ENCODE measurements around the gene ATOH7.
A peak's percentile ranks its signal among the peaks of the same experiment; 100 is the strongest.
"Not testable (repeated sequence)": the region's sequence is repeated elsewhere in the genome, so short reads cannot be mapped to it uniquely, and the experiment has no call there.

Gene ATOH7

GRCh38 chr10:68231817-68232251, at the start of gene ATOH7:
ATOH7 (minus strand) TSS chr10:68232113; CDS start chr10:68231677, 436 bp downstream.
- peak; percentile 56 for DNase-seq

GRCh38 chr10:68280758-68281157, 48.8 kb upstream of the ATOH7 start:
- no peak for DNase-seq

GRCh38 chr10:68278906-68279753, 47.2 kb upstream of the ATOH7 start:
- not testable (repeated sequence) for DNase-seq

GRCh38 chr10:68277814-68278213, 45.9 kb upstream of the ATOH7 start:
- not testable (repeated sequence) for DNase-seq

GRCh38 chr10:68276224-68276623, 44.3 kb upstream of the ATOH7 start:
- DNase-seq, result no peak

- DNase-seq, result no peak
These were observed 43.8 kb upstream of the ATOH7 start for GRCh38 chr10:68275600-68276126.

GRCh38 chr10:68272833-68273232, 40.9 kb upstream of the ATOH7 start:
- no peak for DNase-seq

GRCh38 chr10:68271196-68271882, 39.4 kb upstream of the ATOH7 start:
- DNase-seq, result peak; percentile 74

- no peak for DNase-seq
These were observed 37.8 kb upstream of the ATOH7 start for GRCh38 chr10:68269562-68270290.

- DNase-seq, result peak; percentile 41
These were observed 29.4 kb upstream of the ATOH7 start for GRCh38 chr10:68261132-68261856.

GRCh38 chr10:68253346-68253745, 21.4 kb upstream of the ATOH7 start:
- DNase-seq, result peak; percentile 79

GRCh38 chr10:68251625-68252495, 19.9 kb upstream of the ATOH7 start:
- DNase-seq, result peak; percentile 43

- peak; percentile 92 for DNase-seq
These were observed 19.2 kb upstream of the ATOH7 start for GRCh38 chr10:68251151-68251550.

- DNase-seq, result no peak
These were observed 17.4 kb upstream of the ATOH7 start for GRCh38 chr10:68249297-68249696.

- DNase-seq, result peak; percentile 2
These were observed 16.0 kb upstream of the ATOH7 start for GRCh38 chr10:68247931-68248330.

GRCh38 chr10:68246397-68246796, 14.5 kb upstream of the ATOH7 start:
- not testable (repeated sequence) for DNase-seq

- no peak for DNase-seq
These were observed 10.1 kb upstream of the ATOH7 start for GRCh38 chr10:68242051-68242450.

GRCh38 chr10:68239596-68240150, 7.8 kb upstream of the ATOH7 start:
- peak; percentile 64 for DNase-seq

- DNase-seq, result no peak
These were observed 7.2 kb upstream of the ATOH7 start for GRCh38 chr10:68239069-68239468.

GRCh38 chr10:68238371-68238770, 6.5 kb upstream of the ATOH7 start:
- no peak for DNase-seq

- DNase-seq, result no peak
These were observed 5.3 kb upstream of the ATOH7 start for GRCh38 chr10:68237173-68237572.
